ENCODE data around the gene RASA2. TPM values are rescaled to one million over a fixed set of nuclear protein-coding genes. Genes with fewer than 3 reads are reported as not detected.
A peak's percentile ranks its signal among the peaks of the same experiment; 100 is the strongest.

RASA2 gene
- total RNA-seq, 6 donors from 2014 or later, result 11.7 to 41.5 (median 21.3) TPM

GRCh38 chr3:141484701-141485287 lies 2.0 kb upstream of the RASA2 start:
- peak overlapping the region; percentile 97 to 99 (median 98) for H3K27ac ChIP-seq
- DNase-seq (peak in 1 of 2 donors; percentile 61), ATAC-seq (ENCODE audit: low FRiP score in 2 of 2) (no peak)
- no peaks in the 10 kb centered on the region for H3K27me3 ChIP-seq
- H3K9me3 ChIP-seq, result no peaks in the 10 kb centered on the region
- no peak for TF ChIP-seq EP300 (IDR thresholded peaks at IDR 0.05)
- no peak for TF ChIP-seq POLR2A (IDR thresholded peaks at IDR 0.05)
- TF ChIP-seq POLR2AphosphoS5 (IDR thresholded peaks at IDR 0.05), result no peak
- TF ChIP-seq CTCF (IDR thresholded peaks at IDR 0.05), result no peak
- H3K4me1 ChIP-seq, result peaks cover 28 to 37% (median 32%) of the 10 kb centered on the region in 4 donors
- H3K36me3 ChIP-seq, result no peaks in the 10 kb centered on the region
- H3K4me3 ChIP-seq, result no peak overlapping the region
- WGBS, 2 donors, result 80 to 86% methylated on average over 8 of the region's 8 CpGs

GRCh38 chr3:141485641-141486495 lies 959 bp upstream of the RASA2 start:
- TF ChIP-seq POLR2A (IDR thresholded peaks at IDR 0.05) (no peak), POLR2AphosphoS5 (IDR thresholded peaks at IDR 0.05) (peak in 1 of 2 donors; percentile 24)
- peak overlapping the region; percentile 97 to 99 (median 98) for H3K27ac ChIP-seq
- H3K4me3 ChIP-seq, result peak overlapping the region in 3 of 4 donors; percentile 74 to 96 (median 89)
- H3K27me3 ChIP-seq, result no peaks in the 10 kb centered on the region
- no peaks in the 10 kb centered on the region for H3K9me3 ChIP-seq
- WGBS, 2 donors, result 40 to 50% methylated on average over 10 of the region's 10 CpGs
- peak in 1 of 2 donors; percentile 32 for DNase-seq
- H3K4me1 ChIP-seq, result peaks cover 28 to 37% (median 32%) of the 10 kb centered on the region in 4 donors
- ATAC-seq (ENCODE audit: low FRiP score in 2 of 2), result peak in 1 of 2 donors; percentile 53
- H3K36me3 ChIP-seq, result no peaks in the 10 kb centered on the region

- H3K27me3 ChIP-seq, result no peaks in the 10 kb centered on the region
- 6 to 7% methylated on average over 4 of the region's 4 CpGs for WGBS, 2 donors
- DNase-seq, result no peak
- TF ChIP-seq POLR2A (IDR thresholded peaks at IDR 0.05), result no peak
- no peak for TF ChIP-seq EP300 (IDR thresholded peaks at IDR 0.05)
- no peak for TF ChIP-seq CTCF (IDR thresholded peaks at IDR 0.05)
- TF ChIP-seq POLR2AphosphoS5 (IDR thresholded peaks at IDR 0.05), result no peak
- H3K27ac ChIP-seq, result peak overlapping the region; percentile 97 to 99 (median 98)
- no peaks in the 10 kb centered on the region for H3K9me3 ChIP-seq
- H3K4me1 ChIP-seq, result peaks cover 28 to 40% (median 35%) of the 10 kb centered on the region in 4 donors
- ATAC-seq (ENCODE audit: low FRiP score in 2 of 2), result no peak
- peak overlapping the region; percentile 38 to 96 (median 82) for H3K4me3 ChIP-seq
- no peaks in the 10 kb centered on the region for H3K36me3 ChIP-seq
Measured at GRCh38 chr3:141486496-141486745, 406 bp upstream of the RASA2 start.

GRCh38 chr3:141487521-141488252 lies 860 bp downstream of the RASA2 start:
- Histone ChIP-seq H3K36me3 (no peaks in the 10 kb centered on the region), H3K27me3 (no peaks in the 10 kb centered on the region), H3K4me3 (peak overlapping the region; percentile 50 to 96 (median 82)), H3K4me1 (peaks cover 27 to 45% (median 33%) of the 10 kb centered on the region in 4 donors), H3K9me3 (no peaks in the 10 kb centered on the region), H3K27ac (peak overlapping the region; percentile 97 to 99 (median 98))
- no peak for TF ChIP-seq EP300 (IDR thresholded peaks at IDR 0.05)
- TF ChIP-seq POLR2A (IDR thresholded peaks at IDR 0.05), result peak; percentile 32 to 69 (median 40)
- peak in 2 of 6 experiments; percentile 7 to 12 for TF ChIP-seq CTCF (IDR thresholded peaks at IDR 0.05)
- TF ChIP-seq POLR2AphosphoS5 (IDR thresholded peaks at IDR 0.05), result peak; percentile 34 to 86
- whole genome bisulfite sequencing, 2 donors, result 0% methylated on average over 7 to 16 of the region's 55 CpGs
- DNase-seq, result peak; percentile 94
- peak; percentile 87 to 91 for ATAC-seq (ENCODE audit: low FRiP score in 2 of 2)

- DNase-seq (no peak), ATAC-seq (ENCODE audit: low FRiP score in 2 of 2) (no peak)
- no peak overlapping the region for H3K4me3 ChIP-seq
- H3K27me3 ChIP-seq, result no peaks in the 10 kb centered on the region
- 61 to 65% methylated on average over 1 of the region's 1 CpG for WGBS, 2 donors
- peaks cover 26 to 42% (median 32%) of the 10 kb centered on the region in 4 donors for H3K4me1 ChIP-seq
- no peaks in the 10 kb centered on the region for H3K36me3 ChIP-seq
- no peak overlapping the region for H3K27ac ChIP-seq
- TF ChIP-seq POLR2A (IDR thresholded peaks at IDR 0.05), result no peak
- TF ChIP-seq EP300 (IDR thresholded peaks at IDR 0.05), result no peak
- H3K9me3 ChIP-seq, result no peaks in the 10 kb centered on the region
Measured at GRCh38 chr3:141489203-141489602, 2.4 kb downstream of the RASA2 start.

All from upper lobe of left lung (tissue), 6 donors.